Uterus (tissue), 2 donors: Measurements from ENCODE around the gene CRIM1.

Experiments used
- CTCF ChIP-seq, 4 experiments: fragments of 200-600 bp in 2 of 4; fragments of 450-650 bp in 2 of 4; sonication (generic) in 2 of 4; IDR thresholded peaks; one replicate each; pipeline ENCODE4 v1.5.1; 2016 to 2019; ENCODE audit warnings: antibody characterized with exemption in 4 of 4, mild to moderate bottlenecking in 2 of 4, moderate library complexity in 1 of 4
- POLR2A ChIP-seq, 2 donors: fragments of 450-650 bp; IDR thresholded peaks; one replicate each; pipeline ENCODE4 v1.6.1; 2016; ENCODE audit warnings: antibody characterized with exemption in 2 of 2, mild to moderate bottlenecking in 1 of 2, moderate library complexity in 1 of 2

GRCh38 chr2:36530178-36530982, 174.8 kb downstream of the CRIM1 start:
- TF ChIP-seq CTCF (IDR thresholded peaks at IDR 0.05) (no peak), POLR2A (IDR thresholded peaks at IDR 0.05) (no peak)
